Left renal pelvis (tissue), 4 donors: ENCODE results near the gene GPD2. TPM values are rescaled to one million over a fixed set of nuclear protein-coding genes. Genes with fewer than 3 reads are reported as not detected.
"Not testable (repeated sequence)": the region's sequence is repeated elsewhere in the genome, so short reads cannot be mapped to it uniquely, and the experiment has no call there.

ENCODE experiments used
- DNase-seq, 4 donors: peaks; one replicate each; pipeline ENCODE4 v3.0.0-alpha.2; 2013; ENCODE audit warnings: low read depth in 4 of 4, low spot score in 3 of 4
- polyA plus RNA-seq, 4 donors: library from polyadenylated mRNA; unstranded; fragments of 120-200 nt; gene quantifications; one replicate each; pipeline ENCODE4 v1.2.1, GENCODE V29; 2013; ENCODE audit not compliant: insufficient read length in 4 of 4

The GPD2 gene
- polyA plus RNA-seq, 4 donors: 13.6 to 23.5 (median 20.9) TPM

DNA sequence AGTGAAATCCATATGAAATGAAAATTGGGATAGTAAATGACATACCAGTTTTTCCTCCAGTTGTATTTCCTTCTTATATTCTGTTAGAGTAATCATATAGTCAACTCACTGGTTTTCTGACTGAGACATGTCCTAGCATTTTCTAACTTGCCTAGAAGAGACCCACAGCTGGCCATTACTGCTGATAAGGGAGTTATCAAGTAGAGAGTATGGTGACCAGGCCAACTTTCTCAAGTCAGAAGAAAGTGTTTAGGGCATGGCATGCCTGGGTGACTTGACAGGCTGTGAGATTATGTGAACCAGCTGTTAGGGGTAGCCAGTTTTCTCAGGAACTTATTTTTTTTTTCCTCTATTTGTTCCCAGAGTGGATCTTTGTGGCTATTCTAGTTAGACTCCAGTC, 81.2 kb downstream of the GPD2 start:
- no peak for DNase-seq

GRCh38 chr2:156518138-156518537, 82.0 kb downstream of the GPD2 start:
- no peak for DNase-seq

DNA sequence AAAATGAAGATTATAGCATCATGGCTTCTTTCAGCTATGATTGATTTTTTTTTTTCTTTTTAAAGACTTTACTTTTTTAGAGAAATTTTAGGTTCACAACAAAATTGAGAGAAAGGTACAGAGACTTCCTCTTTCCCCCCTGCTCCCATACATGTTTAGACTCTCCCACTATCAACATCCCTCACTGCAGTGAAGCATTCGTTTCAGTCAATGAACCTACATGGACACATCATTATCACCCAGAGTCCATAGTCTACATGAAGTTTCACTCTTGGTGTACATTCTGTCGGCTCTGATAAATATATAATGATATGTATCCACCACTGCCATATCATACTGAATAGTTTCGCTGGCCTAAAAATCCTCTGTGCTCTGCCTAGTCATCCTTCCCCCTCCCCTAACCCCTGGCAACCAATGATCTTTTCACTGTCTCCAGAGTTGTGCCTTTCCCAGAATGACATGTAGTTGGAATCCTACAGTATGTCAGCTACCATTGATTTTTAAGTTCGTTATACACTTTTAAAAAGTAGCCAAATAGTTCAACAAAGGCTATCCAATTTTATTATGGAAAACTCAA, 86.8 kb downstream of the GPD2 start:
- no peak for DNase-seq

DNA sequence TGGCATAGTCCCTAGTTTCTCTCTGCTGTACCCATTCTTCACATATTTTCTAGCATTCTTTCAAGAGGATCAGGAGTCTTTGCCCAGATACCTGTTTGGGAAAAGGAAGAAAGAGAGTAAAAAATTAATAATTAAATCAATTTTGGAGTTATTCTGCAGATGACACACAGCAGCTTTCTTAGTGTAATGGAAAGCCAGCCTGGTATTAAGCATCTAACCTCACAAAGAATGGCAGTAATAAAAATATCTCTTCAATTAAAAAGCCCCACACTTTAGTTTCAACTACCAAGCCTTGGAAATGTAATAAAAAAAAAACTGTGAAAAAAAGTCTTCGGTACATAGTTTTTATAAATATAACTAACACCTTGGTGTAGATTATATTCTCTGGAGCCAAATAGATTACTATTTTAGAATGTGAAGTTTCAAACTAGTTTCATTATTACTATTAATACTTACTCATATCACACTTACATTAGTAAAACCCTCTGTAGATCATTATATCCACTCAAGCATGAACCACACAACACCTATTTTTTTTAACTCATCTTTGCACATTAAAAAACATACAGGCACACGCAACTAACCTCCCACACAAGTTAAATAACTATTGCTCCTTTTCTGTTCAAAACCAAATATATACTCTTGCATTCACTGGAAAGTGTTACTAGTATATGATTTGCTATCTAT, 90.9 kb downstream of the GPD2 start:
- DNase-seq: no peak

GRCh38 chr2:156528583-156528982, 92.4 kb downstream of the GPD2 start:
- DNase-seq: not testable (repeated sequence)

- DNase-seq: no peak
Observed at GRCh38 chr2:156532989-156533388, 96.8 kb downstream of the GPD2 start.

- no peak for DNase-seq
Observed at GRCh38 chr2:156536534-156536933, 100.4 kb downstream of the GPD2 start.

DNA sequence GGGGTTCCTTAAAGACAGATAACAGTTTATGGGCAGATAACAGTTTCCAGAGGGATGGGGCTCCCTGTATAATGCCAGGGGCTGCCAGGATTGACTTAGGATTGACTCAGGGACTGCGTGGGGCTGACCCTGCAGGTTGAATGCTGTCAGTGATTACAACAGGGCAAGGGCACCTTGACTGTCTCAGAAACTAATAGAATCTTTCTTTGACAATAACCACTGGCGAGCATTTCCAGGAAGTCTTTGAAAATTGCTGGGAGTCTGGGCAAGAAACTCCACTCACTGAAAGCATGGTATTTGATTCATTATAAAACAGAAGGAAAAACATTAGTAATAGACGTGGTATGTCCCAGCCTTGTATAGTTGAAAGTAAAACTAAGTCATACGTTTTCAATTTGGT, 101.0 kb downstream of the GPD2 start:
- no peak for DNase-seq

DNA sequence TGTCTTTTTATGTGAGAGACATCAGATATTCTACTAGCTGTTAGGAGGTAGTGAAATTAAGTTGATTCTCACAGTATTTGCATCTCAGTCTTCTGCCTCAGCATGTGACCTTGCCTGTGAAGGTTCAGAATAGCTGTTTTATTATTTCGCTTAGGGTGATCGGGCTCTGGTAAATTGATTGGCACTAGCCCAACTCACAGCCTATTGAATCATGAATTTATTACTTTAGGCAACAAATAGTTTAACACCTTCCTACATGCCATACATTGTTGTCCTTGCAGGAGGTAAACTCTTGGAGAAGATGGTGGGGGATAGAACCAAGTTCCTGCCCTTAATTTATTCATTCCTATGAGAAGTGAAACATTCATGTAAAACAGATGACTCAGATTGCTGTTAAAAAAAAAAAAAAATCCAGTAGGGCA, 101.9 kb downstream of the GPD2 start:
- DNase-seq: no peak

DNA sequence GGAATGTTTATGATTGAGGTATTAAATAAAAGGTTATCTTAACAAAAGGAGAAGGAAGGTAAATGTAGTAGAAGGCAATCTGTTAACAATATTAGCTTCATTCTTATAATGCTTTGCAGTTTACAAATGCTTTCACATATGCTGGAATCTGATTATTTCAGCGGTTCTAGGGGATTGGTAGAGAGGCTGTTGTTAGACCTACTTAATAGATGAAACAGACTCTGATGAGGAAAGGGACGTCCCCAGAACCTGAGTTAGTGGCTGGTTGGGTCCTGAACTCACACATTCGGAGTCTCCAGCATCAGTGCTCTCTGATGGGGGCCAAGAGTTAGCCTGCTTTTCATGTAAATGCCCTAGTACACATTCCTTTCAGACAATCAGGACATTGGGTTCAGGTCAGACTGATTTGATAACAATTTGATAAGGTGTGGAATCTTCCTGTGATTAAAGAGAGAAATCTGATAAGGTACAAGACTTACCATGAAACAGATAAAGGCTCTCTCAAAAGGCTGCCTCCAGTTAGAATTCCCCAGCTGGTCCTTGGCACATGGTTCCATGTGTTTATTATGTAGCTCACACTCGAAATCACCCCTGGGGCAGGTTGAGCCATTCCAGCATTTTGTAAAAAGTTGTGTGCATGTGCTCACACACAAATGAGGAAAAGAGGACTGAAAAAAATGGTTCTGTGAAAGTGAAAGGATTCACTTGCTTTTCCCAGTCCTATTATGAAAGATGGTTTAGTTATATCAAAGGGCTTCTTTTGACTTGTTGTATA, 103.1 kb downstream of the GPD2 start:
- DNase-seq: no peak

DNA sequence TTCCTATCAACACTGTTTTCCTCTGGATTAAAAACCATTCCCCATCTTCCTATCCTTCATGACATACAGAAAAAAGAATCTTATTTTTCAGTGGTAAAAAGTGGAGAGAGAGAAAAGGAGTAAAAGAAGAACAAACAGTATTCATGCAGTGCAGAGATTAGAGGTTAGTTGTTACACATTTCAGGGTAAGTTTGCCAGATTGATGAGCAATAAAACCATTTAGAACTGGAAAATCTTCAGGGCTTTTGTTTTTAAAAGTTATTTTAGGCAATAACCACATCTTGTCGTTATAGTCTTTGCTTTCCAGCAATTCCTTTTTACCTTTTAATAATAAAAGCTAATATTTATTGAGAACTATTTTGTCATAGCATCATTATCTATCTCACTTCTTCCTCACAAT, 104.5 kb downstream of the GPD2 start:
- no peak for DNase-seq

DNA sequence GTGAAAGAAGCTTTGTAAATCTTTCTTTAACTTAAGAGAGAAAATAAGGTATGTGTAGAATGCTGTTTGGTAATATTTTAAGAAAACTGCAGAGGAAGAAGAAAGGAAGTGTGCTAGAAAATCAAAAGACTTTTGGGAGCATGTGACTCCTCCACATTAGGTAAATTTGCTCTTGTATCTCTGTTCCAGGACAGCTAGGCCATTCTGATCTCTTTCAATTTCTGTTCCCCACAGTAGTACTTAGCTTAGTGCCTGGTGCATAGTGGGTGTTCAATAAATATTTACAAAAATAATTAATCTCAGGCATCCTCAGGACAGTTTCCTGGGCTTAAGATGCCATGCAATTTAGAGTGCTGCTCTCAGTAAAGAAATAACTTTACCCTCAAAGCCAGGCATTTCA, 105.0 kb downstream of the GPD2 start:
- DNase-seq: no peak

- no peak for DNase-seq
Observed at GRCh38 chr2:156541706-156542105, 105.5 kb downstream of the GPD2 start.

- DNase-seq: no peak
Observed at GRCh38 chr2:156548413-156548812, 112.2 kb downstream of the GPD2 start.

GRCh38 chr2:156553714-156554442, 117.7 kb downstream of the GPD2 start:
- DNase-seq: no peak

DNA sequence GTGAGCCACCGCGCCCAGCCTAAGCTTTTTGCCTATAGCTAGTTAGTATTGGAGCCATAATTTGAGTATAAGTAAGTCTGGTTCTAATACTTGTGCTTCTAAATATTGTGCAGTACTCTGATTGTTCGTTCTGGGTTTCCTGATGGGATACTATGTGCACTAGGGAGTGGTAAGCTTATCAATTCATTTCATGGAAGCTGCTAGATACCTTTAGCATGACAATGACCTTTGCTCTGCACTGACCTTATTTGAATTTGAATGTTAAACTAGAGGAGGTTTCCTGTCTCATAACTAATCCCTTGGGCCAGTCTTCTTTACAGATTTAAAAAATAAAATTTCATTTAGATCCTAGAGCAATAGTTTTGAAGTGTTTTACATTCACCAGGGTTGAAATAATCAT, 125.1 kb downstream of the GPD2 start:
- DNase-seq: no peak

GRCh38 chr2:156562124-156562523, 125.9 kb downstream of the GPD2 start:
- DNase-seq: no peak

DNA sequence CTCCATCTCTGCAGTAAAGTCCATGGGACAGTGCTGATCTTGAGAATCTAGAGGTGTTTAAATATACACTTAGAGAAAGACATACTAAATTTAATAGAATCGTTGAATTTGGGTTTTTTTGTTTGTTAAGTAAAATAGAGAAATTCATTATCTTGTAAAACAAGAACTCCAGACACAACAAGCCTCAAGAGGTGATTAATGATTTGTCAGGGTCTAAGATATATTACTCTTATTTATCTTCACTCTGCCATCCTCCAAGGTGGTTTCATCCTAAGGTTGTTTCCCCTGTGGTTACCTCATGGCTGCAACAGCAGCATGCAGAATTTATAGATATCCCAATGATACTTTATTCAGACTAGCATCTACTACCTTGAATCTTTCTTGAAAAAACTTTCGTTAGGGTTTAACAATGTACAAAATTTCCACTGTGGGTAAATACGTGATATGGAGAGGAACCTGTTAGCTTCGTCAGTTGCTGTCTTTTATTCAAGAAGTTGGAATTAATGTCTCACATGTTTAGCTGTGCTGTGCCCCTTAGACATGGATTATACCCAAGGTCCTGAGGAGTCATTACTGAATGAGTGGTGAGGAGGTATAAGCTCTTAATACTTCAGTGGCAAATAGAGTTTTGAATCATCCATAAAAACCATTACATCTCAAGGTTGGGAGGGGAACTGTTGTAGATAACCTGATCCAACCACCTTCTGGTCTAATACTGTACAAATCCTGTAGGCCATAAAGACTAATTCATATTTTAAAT, 128.0 kb downstream of the GPD2 start:
- no peak for DNase-seq

DNA sequence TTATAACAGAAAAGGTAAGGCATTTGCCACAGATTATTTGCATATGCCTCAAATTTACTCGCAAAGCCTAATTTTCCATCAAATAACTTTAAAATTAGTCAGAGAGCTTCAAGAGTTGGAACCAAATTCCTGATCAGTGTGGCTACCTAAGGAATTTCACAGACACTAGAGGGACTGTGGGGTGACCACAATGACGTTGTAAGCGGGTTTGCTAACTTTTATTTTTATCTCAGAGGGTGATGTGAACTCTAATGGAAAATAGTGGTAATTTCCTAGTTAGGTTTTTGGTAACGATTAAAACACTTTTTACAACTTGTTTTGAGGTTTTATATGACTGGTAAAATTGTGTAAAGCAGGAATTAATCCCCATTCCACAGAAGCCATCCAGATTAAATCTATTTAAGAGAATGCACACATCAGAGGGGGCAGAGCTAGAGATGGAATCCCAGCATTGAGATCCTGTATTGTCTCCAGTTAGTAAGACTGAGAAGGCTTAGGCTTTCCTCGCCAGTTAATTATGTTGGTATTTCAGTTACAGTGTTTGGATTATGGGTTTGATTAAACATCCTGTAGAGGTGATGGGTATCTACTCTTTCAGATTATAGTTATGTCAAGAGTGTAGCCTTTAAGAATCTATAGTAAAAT, 129.0 kb downstream of the GPD2 start:
- no peak for DNase-seq

- no peak for DNase-seq
Observed at GRCh38 chr2:156573710-156574109, 137.5 kb downstream of the GPD2 start.
